HG02623 (cell line): ENCODE results near the gene EIF1.
"Not testable (repeated sequence)": the region's sequence is repeated elsewhere in the genome, so short reads cannot be mapped to it uniquely, and the experiment has no call there.

Source experiments
- ATAC-seq: cut with Tn5 transposase; IDR thresholded peaks from one replicate; pipeline ENCODE4 v1.9.1; 2021; ENCODE audit warnings: moderate library complexity; ENCODE audit not compliant: unreplicated experiment

The EIF1 gene

GRCh38 chr17:41655611-41656111 is 33.0 kb upstream of the EIF1 start:
- no peak for ATAC-seq

DNA sequence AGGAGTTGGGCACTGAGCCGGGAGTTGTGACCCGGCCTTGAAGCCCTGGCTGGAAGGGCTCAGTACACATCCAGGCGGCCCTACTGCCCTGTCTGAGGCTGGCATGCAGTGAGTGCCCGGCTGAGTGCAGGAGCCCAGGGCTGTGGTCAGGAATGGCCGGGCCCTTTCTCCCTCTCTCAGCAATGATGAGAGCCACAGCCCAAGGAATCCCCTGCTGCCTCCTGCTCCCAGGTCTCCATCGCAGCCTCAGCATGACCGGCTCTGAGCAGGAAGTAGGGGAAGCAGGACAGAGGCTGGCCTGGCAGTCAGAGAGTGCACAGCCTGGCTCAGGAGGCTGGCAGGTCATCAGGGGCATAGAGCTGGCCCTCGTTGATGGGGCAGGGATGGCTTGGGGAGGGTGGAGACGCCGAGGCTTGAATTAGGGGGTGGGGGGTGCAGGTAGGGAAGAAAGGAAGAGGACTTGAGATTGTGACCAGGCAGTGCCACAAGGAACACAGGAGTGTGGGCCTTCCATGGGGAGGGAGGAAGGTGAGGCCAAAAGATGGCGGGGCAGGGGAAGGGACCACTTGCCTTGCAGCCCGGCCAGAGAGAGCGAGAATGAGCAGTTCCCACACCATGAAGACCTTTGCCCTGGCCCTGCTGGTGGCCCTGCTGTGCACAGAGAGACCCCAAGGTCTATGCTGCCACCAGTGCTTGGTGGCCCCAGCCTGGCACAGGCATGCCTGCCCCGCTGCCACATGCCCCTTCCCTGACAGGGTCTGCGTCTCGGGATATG is 32.2 kb upstream of the EIF1 start:
- ATAC-seq = no peak

DNA sequence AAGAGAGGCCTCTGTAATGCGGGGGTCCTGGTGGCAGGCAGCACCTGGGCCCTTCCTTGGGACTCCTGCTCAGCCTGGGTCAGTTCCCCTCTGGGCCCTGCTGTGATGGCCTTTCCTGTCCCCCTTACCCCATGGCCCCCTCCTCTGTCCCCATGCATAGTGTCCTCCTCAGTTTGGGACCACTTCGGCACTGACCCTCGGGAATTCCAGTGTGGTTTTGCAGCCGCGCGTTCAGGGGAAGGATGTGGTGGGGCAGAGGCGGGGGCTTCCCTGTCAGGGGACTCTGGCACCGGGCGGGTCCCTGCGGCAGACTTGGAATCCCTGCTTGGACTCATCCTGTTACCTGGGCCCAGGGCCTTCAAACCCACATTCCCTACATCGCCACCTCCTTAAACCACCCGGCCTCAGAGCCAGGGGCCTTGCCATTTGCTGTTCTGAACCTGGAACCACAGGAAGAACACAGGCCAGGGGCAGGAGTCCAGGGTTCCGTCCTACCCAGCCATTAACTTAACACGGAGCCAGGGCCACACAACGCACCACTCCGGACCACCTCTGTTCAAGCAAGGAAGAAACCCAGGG is 31.4 kb upstream of the EIF1 start:
- ATAC-seq = no peak

DNA sequence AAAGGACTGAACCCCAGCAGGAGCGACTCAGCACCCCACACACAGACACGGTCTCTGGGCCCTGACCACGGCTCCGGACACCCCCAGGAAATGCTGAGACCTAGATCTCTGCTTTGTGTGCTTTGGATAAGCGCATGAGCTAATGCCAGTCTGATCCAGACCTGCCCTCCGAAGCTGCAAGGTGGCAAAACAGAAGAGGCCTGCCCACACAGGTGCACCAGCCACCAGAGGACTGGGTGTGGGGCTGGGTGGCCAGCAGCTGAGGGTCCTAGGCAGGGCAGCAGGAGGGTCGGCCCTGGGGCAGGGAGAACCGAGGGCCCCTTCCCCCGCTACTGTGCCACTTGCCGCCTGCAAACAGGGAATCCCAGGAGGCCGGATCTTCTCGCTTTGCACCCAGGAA is 30.7 kb upstream of the EIF1 start:
- ATAC-seq = no peak

DNA sequence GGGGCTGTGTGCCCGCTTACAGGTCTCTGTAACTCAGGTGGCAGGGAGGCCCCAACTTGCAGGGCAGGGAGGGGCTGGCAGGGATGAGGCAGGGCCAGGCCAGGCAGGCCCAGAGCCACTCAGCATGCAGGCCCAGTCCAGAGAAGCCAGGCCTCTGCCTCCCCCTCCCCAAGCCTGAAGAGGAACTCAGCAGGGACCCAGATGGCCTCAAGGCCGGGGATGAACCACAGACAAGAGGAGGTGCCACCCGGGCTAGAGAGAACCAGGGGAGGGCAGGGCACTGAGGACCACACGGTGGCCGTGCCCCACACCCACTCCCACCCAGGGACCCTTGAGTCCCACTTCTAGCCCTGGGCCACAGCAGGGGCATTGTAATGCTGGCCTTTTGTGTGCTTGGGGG is 29.8 kb upstream of the EIF1 start:
- ATAC-seq = no peak

GRCh38 chr17:41659427-41660212 is 29.1 kb upstream of the EIF1 start:
- no peak for ATAC-seq

- ATAC-seq = no peak
Observed at GRCh38 chr17:41660221-41660711, 28.4 kb upstream of the EIF1 start.

- no peak for ATAC-seq
Observed at GRCh38 chr17:41663451-41664171, 25.1 kb upstream of the EIF1 start.

GRCh38 chr17:41664172-41664457 is 24.6 kb upstream of the EIF1 start:
- no peak for ATAC-seq

GRCh38 chr17:41664587-41665565 is 23.8 kb upstream of the EIF1 start:
- ATAC-seq = no peak

GRCh38 chr17:41665566-41666236 is 23.0 kb upstream of the EIF1 start:
- peak; percentile 58 for ATAC-seq

DNA sequence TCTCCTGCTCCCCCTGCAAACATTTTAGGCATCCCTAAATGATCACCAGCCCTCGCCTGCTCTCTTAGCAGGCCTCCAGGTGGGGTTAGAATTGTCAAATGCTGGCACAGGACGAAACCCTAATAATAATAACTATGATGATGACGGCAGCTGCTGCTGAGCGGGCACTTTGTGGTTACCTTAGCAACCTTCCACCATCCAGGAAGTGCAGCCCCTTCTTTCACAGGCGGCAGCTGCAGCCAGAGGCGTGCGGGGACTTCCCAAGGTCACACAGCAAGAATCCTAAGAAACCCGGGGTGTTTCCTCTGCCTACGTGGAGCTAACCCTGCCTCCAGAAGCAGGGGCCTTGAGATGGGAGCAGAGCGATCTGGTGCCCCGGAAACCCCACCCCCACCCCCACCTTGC is 22.4 kb upstream of the EIF1 start:
- peak; percentile 21 for ATAC-seq

DNA sequence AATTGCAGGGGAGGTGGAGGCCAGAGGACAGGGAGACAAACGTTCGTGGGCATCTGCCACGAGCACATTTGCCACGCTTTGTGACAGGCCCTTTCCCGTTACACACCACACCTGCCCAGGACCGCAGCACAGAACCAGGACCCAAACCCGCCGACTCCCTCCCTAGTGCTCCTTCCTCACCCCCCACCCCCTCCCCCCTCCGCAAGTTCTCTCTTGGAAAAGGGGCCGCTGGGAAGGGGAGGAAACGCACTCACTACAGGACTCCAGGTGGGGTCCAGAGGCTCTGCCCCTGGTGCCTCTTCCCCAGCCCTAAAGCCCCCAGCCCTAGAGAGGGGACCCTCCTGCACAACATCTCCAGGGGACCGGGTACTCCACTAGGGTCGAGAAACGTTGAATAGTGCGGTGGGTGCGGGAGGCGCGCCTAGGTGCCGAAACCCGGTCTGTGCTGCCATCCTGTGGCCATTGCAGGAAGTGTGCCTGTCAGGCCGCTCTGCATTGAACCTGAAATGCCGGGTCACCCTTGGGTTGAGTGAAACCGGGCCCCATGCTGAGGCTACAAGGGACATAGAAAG is 21.9 kb upstream of the EIF1 start:
- peak; percentile 44 for ATAC-seq

DNA sequence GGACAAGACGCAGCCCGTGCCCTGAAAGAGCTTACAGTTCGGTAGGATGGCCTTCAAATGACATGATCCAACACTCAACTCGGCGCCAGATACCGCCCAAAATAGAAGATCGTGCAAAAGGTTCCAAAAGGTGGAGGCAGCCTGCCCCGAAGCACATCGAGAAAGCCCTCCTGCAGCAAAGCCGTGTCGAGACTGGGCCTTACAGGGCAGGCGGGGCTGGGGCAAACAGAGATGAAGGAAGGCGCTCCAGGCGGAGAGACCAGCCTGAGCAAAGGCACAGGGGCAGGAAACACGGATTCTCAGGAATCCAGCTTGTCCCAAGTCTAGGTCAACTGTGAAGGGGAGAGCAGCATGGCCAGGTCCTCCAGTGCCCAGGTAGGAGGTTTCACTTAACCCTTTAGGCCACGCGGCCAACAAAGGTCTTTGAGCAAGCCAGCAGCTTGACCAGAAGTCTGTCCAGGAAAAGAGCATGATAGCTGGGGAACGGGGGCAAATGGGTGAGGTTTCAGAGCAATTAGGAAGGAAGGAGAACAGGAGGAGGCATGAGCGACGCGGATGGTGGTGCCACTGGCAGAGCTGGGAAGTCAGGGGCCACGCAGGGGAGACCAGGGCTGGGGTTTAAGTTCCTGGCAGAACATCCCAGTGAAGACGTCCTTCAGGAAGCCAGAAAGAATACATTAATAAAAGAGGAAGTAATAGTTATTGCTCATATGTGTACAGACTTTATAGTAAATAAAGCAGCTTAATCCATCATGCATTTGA is 21.2 kb upstream of the EIF1 start:
- no peak for ATAC-seq

DNA sequence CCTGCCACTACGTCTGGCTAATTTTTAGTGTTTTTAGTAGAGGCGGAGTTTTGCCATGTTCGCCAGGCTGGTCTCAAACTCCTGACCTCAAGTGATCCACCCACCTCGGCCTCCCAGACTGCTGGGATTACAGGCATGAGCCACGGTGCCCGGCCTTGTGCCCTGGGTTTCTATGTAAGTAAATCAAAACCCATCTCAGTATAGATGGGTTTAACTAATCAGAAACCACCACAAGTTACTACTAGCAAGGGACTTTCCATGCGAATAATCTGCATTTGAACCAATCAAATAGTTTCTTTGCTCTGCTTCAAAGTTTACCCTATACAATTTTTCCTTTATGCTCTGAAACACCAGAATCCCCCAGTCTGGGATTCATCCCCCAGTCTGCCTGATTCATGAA is 16.5 kb upstream of the EIF1 start:
- no peak for ATAC-seq

DNA sequence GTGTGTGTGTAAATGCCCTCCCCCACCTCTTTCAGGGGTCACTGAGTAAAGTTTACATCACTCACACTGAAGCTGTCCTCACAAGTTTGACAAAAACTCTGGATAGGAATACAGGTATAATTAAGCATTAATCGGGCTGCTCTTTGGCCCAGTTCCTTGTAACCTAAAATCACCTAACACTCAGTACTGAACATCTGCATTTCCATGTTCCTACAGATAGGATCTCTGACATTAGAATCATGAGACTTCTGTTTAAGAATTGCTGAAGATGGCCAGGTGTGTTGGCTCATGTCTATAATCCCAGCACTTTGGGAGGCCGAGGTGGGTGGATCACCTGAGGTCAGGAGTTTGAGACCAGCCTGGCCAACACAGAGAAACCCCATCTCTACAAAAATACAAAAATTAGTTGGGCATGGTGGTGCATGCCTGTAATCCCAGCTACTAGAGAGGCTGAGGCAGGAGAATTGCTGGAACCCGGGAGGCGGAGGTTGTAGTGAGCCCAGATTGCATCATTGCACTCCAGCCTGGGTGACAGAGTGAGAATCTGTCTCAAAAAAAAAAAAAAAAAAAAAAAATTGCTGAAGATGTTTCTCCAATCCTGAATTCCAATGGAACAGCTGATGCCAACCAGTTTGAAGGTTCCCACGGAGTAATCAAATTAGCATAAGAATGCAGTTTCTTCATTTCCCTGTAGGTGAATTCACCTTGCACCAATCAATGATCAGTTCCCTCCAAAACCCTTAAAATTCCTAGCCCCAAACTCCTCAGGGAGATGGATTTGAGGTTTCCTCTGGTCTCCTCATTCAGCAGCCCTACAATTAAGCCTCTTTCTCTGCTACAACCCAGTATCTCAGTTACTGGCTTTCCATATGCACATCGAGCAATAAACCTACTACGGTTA is 13.3 kb upstream of the EIF1 start:
- ATAC-seq = not testable (repeated sequence)

DNA sequence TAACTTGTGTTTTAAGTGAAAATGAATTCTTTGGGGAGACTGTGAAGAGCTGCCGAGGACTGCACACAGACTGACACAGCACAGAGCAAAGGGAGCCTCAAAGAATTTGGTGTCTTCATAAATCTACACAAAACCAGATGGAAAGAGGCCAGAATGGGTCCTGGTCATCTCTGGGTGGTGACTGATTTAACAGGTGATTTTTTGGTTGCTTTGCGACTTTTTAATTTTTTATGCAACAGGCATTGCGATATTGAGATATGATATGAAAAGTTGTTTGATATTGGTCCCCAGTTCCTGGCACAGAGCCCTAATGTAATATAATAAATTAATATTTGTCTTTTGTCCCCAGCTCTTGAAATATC is 12.6 kb upstream of the EIF1 start:
- ATAC-seq = no peak
